ENCODE measurements around the gene MTX3. TPM values are rescaled to one million over a fixed set of nuclear protein-coding genes. Genes with fewer than 3 reads are reported as not detected.

MTX3 gene
- 18.2 and 24.0 TPM in 2 replicates for total RNA-seq (2014; rRNA removed; shearing (Covaris generic))

DNA sequence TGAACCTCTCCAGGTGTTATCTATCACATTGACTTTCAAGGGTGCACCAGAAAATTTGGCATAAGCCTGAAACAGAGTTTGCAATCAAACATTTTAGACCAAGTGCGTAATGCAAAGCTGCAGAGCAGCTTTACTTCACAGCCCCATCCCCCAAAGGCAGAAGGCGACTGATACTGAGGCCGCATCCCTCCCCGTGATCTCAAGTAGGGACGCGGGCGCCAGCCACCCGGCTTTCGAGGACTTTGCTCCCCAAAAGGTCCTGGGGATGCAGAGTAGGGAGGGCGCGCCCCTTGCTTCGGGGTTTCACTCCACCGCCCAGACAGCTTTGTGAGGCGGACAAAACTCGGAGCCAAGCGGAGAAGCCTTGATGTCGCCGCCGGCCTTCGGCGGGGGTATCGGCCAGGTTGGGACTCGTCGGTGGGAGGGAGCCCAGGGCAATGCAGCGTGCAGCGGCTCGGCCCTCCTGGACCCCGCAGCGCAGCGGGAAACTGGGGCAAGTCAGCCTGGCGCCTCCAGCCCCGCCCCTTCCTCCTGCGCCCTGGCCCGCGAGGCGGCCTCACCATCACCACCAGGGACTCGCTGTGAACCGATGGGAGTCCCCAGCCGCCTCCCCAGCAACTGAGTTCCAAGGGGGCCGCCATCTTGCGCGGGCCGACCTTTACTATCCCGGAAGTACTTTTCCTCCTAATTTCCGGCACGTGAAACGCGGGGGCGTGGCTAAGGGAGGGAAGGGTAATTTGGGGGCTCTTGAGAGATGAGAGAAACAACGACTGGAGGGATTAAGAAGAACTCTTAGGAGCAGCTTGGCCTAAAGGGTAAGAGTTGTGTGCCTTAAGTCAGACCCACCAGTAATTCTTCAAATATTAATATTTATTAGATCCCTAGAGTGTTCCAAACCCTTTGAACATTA, at the start of gene MTX3:
Gene MTX3, minus strand, starts transcription at position 665 of the 910 bp plus-strand sequence. Its CDS starts 24 bp downstream, at position 641.
- peak; percentile 92 for DNase-seq (ENCODE audit: low read depth)

GRCh38 chr5:80039650-80040049, 48.6 kb upstream of the MTX3 start:
- DNase-seq (ENCODE audit: low read depth): no peak

GRCh38 chr5:80037366-80037765, 46.3 kb upstream of the MTX3 start:
- no peak for DNase-seq (ENCODE audit: low read depth)

GRCh38 chr5:80036615-80037014, 45.6 kb upstream of the MTX3 start:
- no peak for DNase-seq (ENCODE audit: low read depth)

GRCh38 chr5:80035839-80036238, 44.8 kb upstream of the MTX3 start:
- DNase-seq (ENCODE audit: low read depth): no peak

- DNase-seq (ENCODE audit: low read depth): peak; percentile 21
Observed at GRCh38 chr5:80034962-80035821, 44.1 kb upstream of the MTX3 start, which contains the start of gene THBS4. TSS of gene THBS4 (plus strand) at chr5:80035348. CDS start at chr5:80035538, 190 bp downstream.

DNA sequence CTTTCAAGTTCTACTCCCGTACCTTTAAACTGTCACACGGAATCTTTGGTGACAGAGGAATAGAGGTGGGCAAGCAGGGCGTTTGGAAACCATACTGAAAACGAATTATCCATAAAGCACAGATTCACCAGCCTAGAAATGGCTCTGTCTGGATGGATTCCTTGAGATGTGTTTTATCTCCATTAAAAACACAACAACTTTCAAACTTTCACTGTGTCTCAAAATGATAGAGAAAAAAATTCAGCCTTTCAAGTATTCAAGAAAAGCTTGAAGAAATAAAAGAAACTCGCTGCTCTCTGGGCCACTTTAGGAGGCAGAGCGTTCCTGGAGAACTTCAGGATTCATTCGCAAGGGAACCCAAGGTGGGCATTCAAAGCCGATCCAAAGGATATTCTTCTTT, 43.5 kb upstream of the MTX3 start:
- no peak for DNase-seq (ENCODE audit: low read depth)

DNA sequence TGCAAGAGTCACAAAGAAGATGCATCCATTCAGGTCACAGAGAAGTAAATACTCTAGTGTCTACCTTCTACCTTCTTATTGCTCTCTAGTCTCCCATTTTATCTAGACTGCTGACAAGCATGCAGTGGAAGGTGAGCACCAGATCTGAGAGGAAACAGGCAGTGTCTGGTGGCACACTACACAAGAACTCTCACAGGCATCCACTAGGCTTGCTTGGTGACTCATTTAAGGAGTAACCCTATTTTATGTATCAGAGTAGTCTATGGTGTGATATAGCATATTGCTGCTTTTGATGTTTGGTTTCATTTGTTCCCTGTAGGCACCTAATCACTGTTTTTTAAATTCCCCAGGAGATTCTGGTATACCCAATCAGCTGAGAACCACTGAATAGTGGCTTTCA, 42.5 kb upstream of the MTX3 start:
- no peak for DNase-seq (ENCODE audit: low read depth)

- DNase-seq (ENCODE audit: low read depth): no peak
Observed at GRCh38 chr5:80031109-80031508, 40.0 kb upstream of the MTX3 start.

DNA sequence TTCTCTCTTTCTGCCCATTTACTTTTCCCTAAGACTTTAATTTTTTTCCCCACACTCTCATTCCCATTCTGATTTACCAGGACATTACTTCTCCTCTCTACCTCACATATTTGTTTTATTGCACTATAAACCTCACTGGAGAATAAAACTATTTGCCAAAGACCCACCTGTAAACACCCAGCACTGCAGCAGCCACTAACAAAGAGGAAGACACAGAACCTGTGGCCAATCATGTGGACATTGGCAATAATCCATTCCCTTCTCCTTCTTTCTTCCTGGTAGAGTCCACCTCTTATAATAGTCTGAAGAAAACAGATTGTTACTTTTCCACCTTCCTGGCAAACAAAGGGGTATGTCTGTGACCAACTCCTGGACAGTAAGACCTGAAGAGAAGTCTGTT, 35.8 kb upstream of the MTX3 start:
- DNase-seq (ENCODE audit: low read depth): no peak

GRCh38 chr5:80025069-80025468, 34.0 kb upstream of the MTX3 start:
- DNase-seq (ENCODE audit: low read depth): no peak

DNA sequence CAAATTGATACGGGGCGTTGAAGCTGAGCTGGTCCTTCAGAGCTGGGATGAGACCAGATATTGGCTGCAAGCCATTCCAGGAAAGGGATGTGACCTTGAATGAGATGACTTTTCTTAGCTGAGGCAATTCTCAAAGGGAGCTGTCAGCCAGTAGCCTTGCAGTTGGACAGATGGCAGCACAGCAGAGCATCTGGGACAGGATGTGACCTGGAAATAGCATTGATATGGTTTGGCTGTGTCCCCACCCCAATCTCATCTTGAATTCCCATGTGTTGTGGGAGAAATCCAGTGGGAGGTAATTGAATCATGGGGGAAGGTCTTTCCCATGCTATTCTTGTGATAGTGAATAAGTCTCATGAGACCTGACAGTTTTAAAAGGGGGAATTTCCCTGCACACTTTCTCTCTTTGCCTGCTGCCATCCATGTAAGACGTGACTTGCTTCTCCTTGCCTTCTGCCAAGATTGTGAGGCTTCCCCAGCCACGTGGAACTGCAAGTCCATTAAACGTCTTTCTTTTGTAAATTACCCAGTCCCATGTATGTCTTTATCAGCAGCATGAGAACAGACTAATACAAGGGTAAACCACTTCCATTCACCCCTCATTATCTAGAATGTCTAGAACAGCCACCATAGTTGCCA, 19.8 kb upstream of the MTX3 start:
- DNase-seq (ENCODE audit: low read depth): no peak

- DNase-seq (ENCODE audit: low read depth): no peak
Observed at GRCh38 chr5:80008995-80009765, 18.1 kb upstream of the MTX3 start.

DNA sequence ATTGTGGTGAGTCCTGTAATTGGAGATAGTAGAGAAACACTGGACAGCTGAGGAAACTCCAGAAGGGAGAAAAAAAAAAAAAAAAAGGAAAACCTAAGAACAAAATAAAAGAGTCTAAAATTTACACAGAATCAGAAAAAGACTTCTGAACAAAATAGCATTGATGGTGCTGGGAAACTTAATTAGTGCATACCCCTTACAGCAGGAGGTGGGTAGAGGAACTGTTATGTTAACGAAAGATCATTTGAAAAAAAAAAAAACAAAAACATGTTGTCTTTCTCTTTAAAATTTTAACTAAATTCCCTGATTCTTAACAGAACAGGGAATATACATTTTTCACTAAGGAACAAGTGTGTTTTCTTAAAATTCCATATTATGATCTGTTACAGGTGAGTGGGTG, 11.6 kb upstream of the MTX3 start:
- DNase-seq (ENCODE audit: low read depth): no peak

DNA sequence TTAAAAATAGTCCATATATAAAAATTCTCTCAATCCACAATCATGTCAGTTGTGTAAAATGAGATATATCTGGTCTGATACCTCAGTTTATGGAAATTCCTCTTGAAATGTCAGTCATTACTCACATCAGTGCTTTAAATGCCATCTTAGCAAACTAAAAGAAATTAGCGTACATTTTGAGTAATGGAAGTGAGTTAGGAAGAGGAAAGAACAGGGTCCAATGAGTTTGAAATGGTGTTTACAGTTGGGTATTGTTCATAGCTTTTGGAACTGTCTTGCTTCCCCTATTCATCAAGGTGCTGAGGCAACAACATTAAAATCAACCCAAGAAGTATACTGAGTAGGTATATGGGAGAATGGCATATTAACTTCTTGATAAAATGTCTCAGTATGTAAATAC, 8.7 kb upstream of the MTX3 start:
- DNase-seq (ENCODE audit: low read depth): no peak

GRCh38 chr5:79992891-79993657, 2.0 kb upstream of the MTX3 start:
- DNase-seq (ENCODE audit: low read depth): no peak

DNA sequence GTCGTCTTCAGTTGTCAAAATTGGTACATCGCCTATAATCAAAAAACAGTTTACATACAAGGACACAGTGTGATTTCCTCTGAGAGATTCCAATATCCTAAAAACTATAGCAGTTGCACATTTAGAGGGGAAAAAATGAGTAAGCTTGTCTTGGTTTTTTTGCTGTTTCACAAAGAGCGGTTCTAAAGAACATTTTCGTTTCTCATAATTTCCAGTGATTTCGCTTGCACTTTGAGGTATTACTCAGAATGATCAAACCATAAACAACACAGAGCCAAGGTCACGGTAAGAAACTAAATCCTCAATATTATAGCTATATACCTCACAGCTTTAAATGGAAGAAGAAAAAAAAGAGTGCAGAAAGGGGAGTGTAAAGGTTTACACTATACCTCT, 861 bp downstream of the MTX3 start:
- DNase-seq (ENCODE audit: low read depth): no peak

DNA sequence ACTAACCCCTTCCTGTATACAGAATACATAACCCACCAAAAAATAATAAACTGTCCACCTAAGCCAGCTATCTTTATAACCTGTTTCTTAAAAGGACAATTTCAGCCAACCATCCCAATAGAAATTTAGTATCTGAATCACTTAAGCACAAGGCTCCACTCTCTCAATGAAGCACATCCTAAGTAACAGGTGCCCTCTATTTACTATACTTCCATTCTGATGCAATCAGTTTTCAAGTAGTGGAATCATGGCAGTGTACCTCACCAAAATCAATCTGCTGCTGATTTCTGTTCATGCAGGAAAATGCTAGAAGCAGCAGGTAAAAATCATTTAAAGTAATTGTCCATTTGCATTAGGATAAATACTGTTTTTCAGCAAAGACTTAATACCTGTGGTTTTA, 4.8 kb downstream of the MTX3 start:
- no peak for DNase-seq (ENCODE audit: low read depth)

- DNase-seq (ENCODE audit: low read depth): no peak
Observed at GRCh38 chr5:79985288-79985687, 5.8 kb downstream of the MTX3 start.

DNA sequence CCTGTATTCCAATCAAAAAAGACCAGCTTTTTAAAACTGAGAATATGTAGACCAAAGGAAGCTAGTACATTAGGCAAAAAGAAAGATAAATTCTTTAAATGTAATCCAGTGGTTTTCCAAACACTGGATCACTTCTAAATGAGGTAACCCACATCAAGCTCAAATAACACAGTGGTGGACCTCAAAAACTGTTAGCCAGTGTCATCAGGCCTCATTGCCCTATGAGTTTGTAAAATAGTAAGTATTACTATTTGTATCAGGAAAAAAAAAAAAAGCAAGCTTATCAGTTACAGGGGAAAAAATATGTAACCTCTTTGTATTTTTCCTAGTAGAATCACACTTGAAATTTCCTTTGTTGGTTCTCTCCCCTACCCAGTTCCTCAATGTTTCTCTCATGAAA, 6.7 kb downstream of the MTX3 start:
- no peak for DNase-seq (ENCODE audit: low read depth)

DNA sequence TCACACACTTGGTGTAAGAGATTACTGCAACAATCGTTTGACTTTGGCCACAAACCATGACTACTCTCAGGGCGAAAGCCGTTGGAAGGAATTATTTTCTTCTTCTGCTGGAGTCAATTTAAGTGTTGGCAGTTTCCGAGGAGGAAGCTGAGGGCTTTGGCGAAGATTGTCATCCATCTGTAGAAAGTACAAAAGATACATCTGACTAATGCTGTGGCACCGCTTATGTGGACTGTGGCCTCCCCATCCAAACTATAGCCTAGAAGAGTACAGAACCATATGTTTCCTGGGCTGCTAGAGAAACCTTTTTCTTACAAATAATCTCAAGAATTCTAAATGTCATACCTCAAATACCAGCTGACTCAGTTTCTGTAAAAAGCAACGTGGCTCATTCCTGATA, 7.4 kb downstream of the MTX3 start:
- DNase-seq (ENCODE audit: low read depth): no peak
